ENCODE results near the gene RNF38.
"Not testable (repeated sequence)": the region's sequence is repeated elsewhere in the genome, so short reads cannot be mapped to it uniquely, and the experiment has no call there.

RNF38 gene

DNA sequence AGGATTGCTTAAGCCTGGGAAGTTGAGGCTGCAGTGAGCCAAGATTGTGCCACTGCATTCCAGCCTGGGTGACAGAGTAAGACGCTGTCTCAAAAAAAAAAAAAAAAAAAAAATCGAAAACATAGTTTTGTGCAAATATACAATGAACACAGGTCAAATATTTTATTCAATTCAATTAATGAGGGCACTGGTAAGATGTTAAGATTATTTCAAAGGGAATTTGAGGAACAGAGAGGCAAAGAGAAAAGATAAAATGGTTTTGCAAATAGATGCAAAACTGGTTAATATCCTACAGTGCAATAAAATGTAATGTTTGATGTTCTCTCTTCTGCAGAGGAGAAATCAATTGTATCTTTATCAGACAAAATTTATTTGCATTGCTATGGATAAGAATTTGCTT lies 102.3 kb downstream of the RNF38 start:
- no peak for DNase-seq (ENCODE audit: low read depth in 1 of 2, low spot score in 1 of 2)

DNA sequence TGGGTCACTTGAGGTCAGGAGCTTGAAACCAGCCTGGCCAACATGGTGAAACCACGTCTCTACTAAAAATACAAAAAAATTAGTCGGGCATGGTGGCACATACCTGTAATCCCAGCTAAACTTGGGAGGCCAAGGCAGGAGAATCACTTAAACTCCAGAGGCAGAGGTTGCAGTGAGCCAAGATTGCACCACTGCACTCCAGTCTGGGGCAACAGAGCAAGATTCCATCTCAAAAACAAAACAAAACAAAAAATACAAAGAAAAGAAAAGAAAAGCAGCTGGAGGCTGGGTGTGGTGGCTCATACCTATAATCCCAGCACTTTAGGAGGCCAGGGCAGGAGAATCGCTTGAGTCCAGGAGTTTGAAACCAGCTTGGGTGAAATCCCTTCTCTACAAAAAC lies 105.1 kb downstream of the RNF38 start:
- not testable (repeated sequence) for DNase-seq (ENCODE audit: low read depth in 1 of 2, low spot score in 1 of 2)

DNA sequence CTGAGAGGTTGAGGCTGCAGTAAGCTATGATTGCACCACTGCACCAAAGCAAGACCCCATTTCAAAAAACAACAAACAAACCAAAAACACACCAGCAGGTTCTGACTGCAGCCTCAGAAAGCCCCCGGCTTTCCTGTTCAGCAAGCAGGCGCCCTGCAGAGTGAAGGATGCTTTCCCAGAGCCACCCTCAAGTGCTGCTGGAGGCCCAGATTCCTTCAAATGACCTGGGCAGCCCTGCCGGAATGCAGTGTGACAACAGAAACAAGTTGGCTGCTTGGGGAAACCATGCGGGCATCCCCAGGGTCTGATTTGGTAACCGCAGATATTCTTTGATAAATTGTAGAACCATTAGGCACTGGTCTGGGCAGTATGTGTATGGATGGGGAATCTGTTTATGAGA lies 106.2 kb downstream of the RNF38 start:
- DNase-seq (ENCODE audit: low read depth in 1 of 2, low spot score in 1 of 2), result no peak

DNA sequence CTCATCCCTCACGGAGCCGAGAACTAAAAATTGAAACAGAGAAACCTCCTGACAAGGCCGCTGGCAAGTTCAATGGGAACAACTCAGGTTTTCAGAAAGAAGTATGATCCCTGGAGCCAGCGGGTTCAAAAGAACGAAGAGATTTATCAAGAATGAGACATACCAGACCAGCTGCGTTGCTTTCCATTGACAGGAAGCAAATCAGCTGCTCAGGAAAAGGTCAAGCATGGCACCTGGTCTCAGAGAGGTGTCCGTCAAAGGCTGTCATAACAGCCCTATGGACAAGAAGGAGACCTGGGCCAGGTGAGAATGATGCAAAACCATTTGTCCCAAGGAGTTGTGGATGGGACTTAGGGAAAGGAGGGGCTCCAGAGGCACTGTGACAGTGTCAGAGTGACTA lies 106.9 kb downstream of the RNF38 start:
- no peak for DNase-seq (ENCODE audit: low read depth in 1 of 2, low spot score in 1 of 2)

DNA sequence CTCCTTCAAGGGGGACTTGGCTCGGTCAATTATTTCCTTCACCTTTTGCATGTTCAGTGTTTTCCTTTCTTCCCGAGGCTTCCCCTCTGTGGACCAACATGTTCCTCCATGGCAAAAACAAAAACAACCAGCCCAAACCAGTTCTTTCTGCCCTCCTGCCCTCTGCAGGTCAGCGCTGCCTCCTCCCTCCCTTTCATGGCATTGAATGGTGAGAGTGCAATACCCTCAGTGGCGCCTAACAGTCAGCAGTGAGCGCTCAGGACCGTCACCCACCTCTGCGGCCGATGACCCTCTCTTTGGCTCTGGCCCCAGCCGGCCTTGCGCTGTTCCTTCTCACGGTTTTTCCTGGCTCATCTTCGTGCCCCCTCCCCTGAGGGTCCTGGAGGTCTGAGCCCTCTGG lies 107.4 kb downstream of the RNF38 start:
- DNase-seq (ENCODE audit: low read depth in 1 of 2, low spot score in 1 of 2), result no peak

DNA sequence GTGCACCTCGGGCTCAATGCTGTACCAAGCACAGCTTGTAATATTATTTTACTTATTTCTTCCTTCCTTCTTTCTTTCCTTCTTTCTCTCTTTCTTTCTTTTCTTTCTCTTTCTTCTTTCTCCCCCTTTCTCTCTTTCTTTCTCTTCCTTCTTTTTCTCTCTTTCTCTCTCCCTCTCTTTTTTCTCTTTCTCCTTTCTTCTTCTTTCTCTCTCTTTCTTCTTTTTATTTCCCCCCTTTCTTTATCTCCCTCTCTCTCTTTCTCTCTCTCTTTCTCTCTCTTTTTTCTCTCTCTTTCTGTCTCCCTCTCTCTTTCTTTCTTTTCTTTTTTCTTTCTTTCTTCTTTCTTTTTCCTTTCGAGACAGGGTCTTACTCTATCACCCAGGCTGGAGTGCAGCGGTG lies 109.1 kb downstream of the RNF38 start:
- no peak for DNase-seq (ENCODE audit: low read depth in 1 of 2, low spot score in 1 of 2)

DNA sequence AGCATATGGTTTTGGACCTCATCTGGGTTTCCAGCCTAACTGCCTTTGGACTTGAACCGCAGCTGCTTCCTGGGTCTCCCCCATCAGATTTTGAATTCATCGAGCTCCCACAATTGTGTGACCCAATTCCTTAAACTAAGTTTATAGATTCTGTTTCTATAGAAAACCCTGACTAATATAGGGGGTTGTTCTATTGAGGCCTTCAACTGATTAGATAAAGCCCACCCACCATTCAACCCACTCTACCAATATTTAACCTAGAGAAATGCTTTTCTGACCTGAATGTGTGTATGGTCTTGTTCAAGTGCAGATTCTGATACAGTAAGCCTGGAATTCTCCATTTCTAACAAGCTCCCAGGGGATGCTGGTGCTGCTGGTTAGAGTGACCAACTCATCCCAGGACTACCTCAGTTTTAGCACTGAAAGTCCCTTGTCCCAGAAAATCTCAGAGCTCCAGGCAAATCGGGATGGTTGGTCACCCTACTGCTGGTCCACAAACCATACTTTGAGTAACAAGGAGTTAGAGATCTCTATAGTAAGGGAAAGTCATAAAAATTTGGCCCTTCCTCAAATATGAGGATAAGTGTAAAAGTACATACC lies 110.1 kb downstream of the RNF38 start:
- no peak for DNase-seq (ENCODE audit: low read depth in 1 of 2, low spot score in 1 of 2)

DNA sequence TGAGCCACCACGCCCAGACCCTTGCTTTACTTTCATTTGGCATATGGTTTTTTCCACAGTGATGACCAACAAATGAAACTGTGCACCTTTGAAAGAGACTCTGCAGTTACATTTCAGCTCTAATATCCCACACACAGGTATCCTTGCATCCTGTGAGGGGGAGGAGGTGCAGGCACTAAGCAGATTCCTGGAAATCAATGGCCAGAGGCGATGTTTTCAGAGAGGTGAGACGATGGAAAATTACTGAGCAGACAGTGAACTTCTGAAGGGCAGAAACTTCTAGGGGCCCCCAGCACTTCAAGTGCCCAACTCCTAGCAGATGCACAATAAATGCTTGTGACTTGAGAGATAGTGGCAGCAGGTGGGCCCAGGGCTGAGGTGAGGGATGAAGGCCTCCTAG lies 112.0 kb downstream of the RNF38 start:
- no peak for DNase-seq (ENCODE audit: low read depth in 1 of 2, low spot score in 1 of 2)
